HG02678 (cell line): ENCODE results near the gene PLAC8.
"Not testable (repeated sequence)": the region's sequence is repeated elsewhere in the genome, so short reads cannot be mapped to it uniquely, and the experiment has no call there.

Source experiments
- ATAC-seq: cut with Tn5 transposase; IDR thresholded peaks from one replicate; pipeline ENCODE4 v1.9.1; 2021; ENCODE audit warnings: mild to moderate bottlenecking, moderate library complexity; ENCODE audit not compliant: unreplicated experiment

The PLAC8 gene

GRCh38 chr4:83112678-83113428, 1.7 kb downstream of the PLAC8 start:
- ATAC-seq: no peak

- no peak for ATAC-seq
These were observed 2.3 kb downstream of the PLAC8 start for GRCh38 chr4:83112231-83112630.

- not testable (repeated sequence) for ATAC-seq
These were observed 2.8 kb downstream of the PLAC8 start for GRCh38 chr4:83111751-83112141.

- ATAC-seq: no peak
These were observed 3.4 kb downstream of the PLAC8 start for GRCh38 chr4:83110970-83111750.

GRCh38 chr4:83110223-83110945, 4.1 kb downstream of the PLAC8 start:
- peak; percentile 71 for ATAC-seq

GRCh38 chr4:83109480-83110222, 4.9 kb downstream of the PLAC8 start:
- ATAC-seq: peak; percentile 31

GRCh38 chr4:83108101-83108861, 6.2 kb downstream of the PLAC8 start:
- no peak for ATAC-seq

- no peak for ATAC-seq
These were observed 6.9 kb downstream of the PLAC8 start for GRCh38 chr4:83107631-83108030.

- no peak for ATAC-seq
These were observed 9.5 kb downstream of the PLAC8 start for GRCh38 chr4:83104991-83105390.

- no peak for ATAC-seq
These were observed 18.1 kb downstream of the PLAC8 start for GRCh38 chr4:83096397-83096796.

GRCh38 chr4:83093060-83093640, 21.4 kb downstream of the PLAC8 start:
- ATAC-seq: no peak

- ATAC-seq: no peak
These were observed 24.9 kb downstream of the PLAC8 start for GRCh38 chr4:83089410-83090157.

GRCh38 chr4:83084956-83085355, 29.6 kb downstream of the PLAC8 start:
- ATAC-seq: not testable (repeated sequence)

- peak; percentile 43 for ATAC-seq
These were observed 30.5 kb downstream of the PLAC8 start for GRCh38 chr4:83083925-83084475.

GRCh38 chr4:83082777-83083176, 31.8 kb downstream of the PLAC8 start:
- ATAC-seq: peak; percentile 38

- no peak for ATAC-seq
These were observed 34.0 kb downstream of the PLAC8 start for GRCh38 chr4:83080561-83080960.

- no peak for ATAC-seq
These were observed 39.0 kb downstream of the PLAC8 start for GRCh38 chr4:83075311-83076095.

GRCh38 chr4:83074783-83075182, 39.7 kb downstream of the PLAC8 start:
- ATAC-seq: not testable (repeated sequence)
